Measurements from ENCODE around the gene SUPT3H. TPM values are rescaled to one million over a fixed set of nuclear protein-coding genes. Genes with fewer than 3 reads are reported as not detected.
"Not testable (repeated sequence)": the region's sequence is repeated elsewhere in the genome, so short reads cannot be mapped to it uniquely, and the experiment has no call there.

The SUPT3H gene
- total RNA-seq, 1 donor: 4.7 TPM

DNA sequence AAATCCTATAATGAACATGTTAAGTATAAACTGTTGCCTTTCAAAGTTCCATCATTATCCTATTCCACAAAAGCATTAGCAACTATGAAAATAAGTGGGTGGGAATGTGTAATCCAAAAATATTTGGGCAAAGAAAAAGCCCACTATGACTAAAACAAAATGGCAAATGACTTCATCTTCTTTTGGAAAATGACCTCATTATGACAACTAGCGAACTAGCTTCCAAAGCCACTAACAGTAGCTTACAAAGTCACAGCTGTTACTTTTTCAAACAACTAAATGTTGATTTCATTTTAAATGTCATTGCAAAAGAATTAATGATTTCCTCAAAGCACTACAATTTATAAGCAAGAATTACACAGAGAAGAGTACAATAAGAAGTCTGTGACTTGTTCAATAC lies 99.4 kb downstream of the SUPT3H start:
- no peaks in the 10 kb centered on the region for H4K20me1 ChIP-seq (ENCODE audit: insufficient read depth, low read length)
- H3K27me3 ChIP-seq (ENCODE audit: insufficient read depth, low read length): no peaks in the 10 kb centered on the region
- no peak overlapping the region for H3K27ac ChIP-seq (ENCODE audit: low read depth, low read length)
- no peak overlapping the region for H3K4me2 ChIP-seq (ENCODE audit: insufficient read depth, low read length)
- H2AFZ ChIP-seq (ENCODE audit: low read length): no peak overlapping the region
- H3K9me3 ChIP-seq (ENCODE audit: low read depth, low read length): no peaks in the 10 kb centered on the region
- H3K4me1 ChIP-seq (ENCODE audit: insufficient read depth, low read length): no peaks in the 10 kb centered on the region
- TF ChIP-seq, protein P1, sequence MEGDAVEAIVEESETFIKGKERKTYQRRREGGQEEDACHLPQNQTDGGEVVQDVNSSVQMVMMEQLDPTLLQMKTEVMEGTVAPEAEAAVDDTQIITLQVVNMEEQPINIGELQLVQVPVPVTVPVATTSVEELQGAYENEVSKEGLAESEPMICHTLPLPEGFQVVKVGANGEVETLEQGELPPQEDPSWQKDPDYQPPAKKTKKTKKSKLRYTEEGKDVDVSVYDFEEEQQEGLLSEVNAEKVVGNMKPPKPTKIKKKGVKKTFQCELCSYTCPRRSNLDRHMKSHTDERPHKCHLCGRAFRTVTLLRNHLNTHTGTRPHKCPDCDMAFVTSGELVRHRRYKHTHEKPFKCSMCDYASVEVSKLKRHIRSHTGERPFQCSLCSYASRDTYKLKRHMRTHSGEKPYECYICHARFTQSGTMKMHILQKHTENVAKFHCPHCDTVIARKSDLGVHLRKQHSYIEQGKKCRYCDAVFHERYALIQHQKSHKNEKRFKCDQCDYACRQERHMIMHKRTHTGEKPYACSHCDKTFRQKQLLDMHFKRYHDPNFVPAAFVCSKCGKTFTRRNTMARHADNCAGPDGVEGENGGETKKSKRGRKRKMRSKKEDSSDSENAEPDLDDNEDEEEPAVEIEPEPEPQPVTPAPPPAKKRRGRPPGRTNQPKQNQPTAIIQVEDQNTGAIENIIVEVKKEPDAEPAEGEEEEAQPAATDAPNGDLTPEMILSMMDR (IDR thresholded peaks at IDR 0.05; ENCODE audit: extremely low read depth, low read depth, low read length): no peak
- no peak overlapping the region for H3K4me3 ChIP-seq (ENCODE audit: insufficient read depth, low read length)
- no peaks in the 10 kb centered on the region for H3K36me3 ChIP-seq (ENCODE audit: insufficient read depth, low read length)
- H3K79me2 ChIP-seq (ENCODE audit: insufficient read depth, low read length): no peaks in the 10 kb centered on the region
- DNase-seq (ENCODE audit: insufficient read length, low spot score, missing footprints): no peak

DNA sequence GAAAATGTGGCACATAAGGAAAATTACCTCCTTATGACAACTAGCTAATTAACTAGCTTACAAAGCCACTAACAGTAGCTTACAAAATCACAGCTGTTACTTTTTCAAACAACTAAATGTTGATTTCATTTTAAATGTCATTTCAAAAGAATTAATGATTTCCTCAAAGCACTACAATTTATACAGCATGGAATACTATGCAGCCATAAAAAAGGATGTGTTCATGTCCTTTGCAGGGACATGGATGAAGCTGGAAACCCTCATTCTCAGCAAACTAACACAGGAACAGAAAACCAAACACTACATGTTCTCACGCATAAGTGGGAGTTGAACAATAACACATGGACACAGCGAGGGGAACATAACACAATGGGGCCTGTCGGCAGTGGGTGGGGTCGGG lies 100.0 kb downstream of the SUPT3H start:
- H2AFZ ChIP-seq (ENCODE audit: low read length); H3K36me3 ChIP-seq (ENCODE audit: insufficient read depth, low read length); H3K4me1 ChIP-seq (ENCODE audit: insufficient read depth, low read length); DNase-seq (ENCODE audit: insufficient read length, low spot score, missing footprints); H3K27me3 ChIP-seq (ENCODE audit: insufficient read depth, low read length); H3K9me3 ChIP-seq (ENCODE audit: low read depth, low read length); H3K27ac ChIP-seq (ENCODE audit: low read depth, low read length); H3K79me2 ChIP-seq (ENCODE audit: insufficient read depth, low read length); H3K4me3 ChIP-seq (ENCODE audit: insufficient read depth, low read length); H3K4me2 ChIP-seq (ENCODE audit: insufficient read depth, low read length); H4K20me1 ChIP-seq (ENCODE audit: insufficient read depth, low read length): not testable (repeated sequence)

DNA sequence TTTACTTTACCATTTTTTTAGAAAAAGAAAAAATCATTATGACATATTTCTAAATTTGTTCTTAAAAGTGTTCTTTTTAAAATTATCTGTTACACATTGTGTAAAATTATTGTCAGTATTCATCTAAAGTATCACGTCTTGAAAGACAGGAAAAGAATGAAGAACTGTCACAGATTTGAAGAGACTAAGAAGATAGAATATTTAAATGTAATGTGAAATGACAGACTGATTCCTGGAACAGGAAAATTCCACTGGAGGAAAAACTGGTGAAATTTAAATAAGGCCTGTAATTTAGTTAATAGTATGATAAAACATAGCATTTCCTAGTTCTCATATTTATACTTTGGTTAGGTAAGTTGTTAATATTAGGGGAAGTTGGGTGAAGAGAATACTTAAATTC lies 102.4 kb downstream of the SUPT3H start:
- Histone ChIP-seq H3K27ac (ENCODE audit: low read depth, low read length) (no peak overlapping the region), H3K79me2 (ENCODE audit: insufficient read depth, low read length) (no peaks in the 10 kb centered on the region), H3K36me3 (ENCODE audit: insufficient read depth, low read length) (no peaks in the 10 kb centered on the region), H3K27me3 (ENCODE audit: insufficient read depth, low read length) (no peaks in the 10 kb centered on the region), H3K9me3 (ENCODE audit: low read depth, low read length) (no peaks in the 10 kb centered on the region), H3K4me2 (ENCODE audit: insufficient read depth, low read length) (no peak overlapping the region), H4K20me1 (ENCODE audit: insufficient read depth, low read length) (no peaks in the 10 kb centered on the region), H2AFZ (ENCODE audit: low read length) (no peak overlapping the region), H3K4me3 (ENCODE audit: insufficient read depth, low read length) (no peak overlapping the region), H3K4me1 (ENCODE audit: insufficient read depth, low read length) (no peaks in the 10 kb centered on the region)
- no peak for DNase-seq (ENCODE audit: insufficient read length, low spot score, missing footprints)
- TF ChIP-seq, protein P1 (IDR thresholded peaks at IDR 0.05; ENCODE audit: extremely low read depth, low read depth, low read length): no peak

DNA sequence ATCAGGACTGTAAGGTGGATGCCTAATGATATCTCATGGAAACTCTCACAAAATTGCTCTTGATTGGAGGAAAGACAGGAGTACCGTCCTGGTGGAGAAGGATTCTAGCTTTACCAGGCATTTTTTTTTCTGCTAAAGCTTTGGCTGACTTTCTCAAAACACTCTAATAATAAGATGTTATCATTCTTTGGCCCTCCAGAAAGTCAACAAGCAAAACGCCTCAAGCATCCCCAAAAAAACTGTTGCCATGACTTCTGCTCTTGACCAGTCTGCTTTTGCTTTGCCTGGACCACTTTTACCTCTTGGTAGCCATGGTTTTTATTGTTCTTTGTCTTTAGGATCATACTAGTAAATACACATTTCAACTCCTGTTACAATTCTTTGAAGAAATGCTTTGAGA lies 105.1 kb downstream of the SUPT3H start:
- H3K4me3 ChIP-seq (ENCODE audit: insufficient read depth, low read length): no peak overlapping the region
- no peak overlapping the region for H3K4me2 ChIP-seq (ENCODE audit: insufficient read depth, low read length)
- H3K79me2 ChIP-seq (ENCODE audit: insufficient read depth, low read length): no peaks in the 10 kb centered on the region
- no peaks in the 10 kb centered on the region for H3K36me3 ChIP-seq (ENCODE audit: insufficient read depth, low read length)
- no peak for DNase-seq (ENCODE audit: insufficient read length, low spot score, missing footprints)
- no peaks in the 10 kb centered on the region for H3K9me3 ChIP-seq (ENCODE audit: low read depth, low read length)
- H2AFZ ChIP-seq (ENCODE audit: low read length): no peak overlapping the region
- no peaks in the 10 kb centered on the region for H3K27me3 ChIP-seq (ENCODE audit: insufficient read depth, low read length)
- no peaks in the 10 kb centered on the region for H3K4me1 ChIP-seq (ENCODE audit: insufficient read depth, low read length)
- H3K27ac ChIP-seq (ENCODE audit: low read depth, low read length): no peak overlapping the region
- TF ChIP-seq, protein P1 (IDR thresholded peaks at IDR 0.05; ENCODE audit: extremely low read depth, low read depth, low read length): no peak
- no peaks in the 10 kb centered on the region for H4K20me1 ChIP-seq (ENCODE audit: insufficient read depth, low read length)

Measured in osteoblast (primary cell).